PFSK-1 (cell line): ENCODE data around the gene WNK2.

Experiments used
- FOXP2 ChIP-seq: optimal IDR thresholded peaks from 2 replicates; pipeline ENCODE3; 2011; ENCODE audit warnings: borderline replicate concordance, control low read depth, inconsistent platforms; ENCODE audit not compliant: insufficient read depth; ENCODE audit errors: extremely low read length, extremely low read depth
- POLR2AphosphoS5 ChIP-seq: IDR thresholded peaks from 2 replicates; pipeline ENCODE4 v1.6.1; 2012; ENCODE audit warnings: low read depth, mild to moderate bottlenecking, control low read depth, low read length, moderate library complexity
- SIN3A ChIP-seq: IDR thresholded peaks from 2 replicates; pipeline ENCODE4 v1.6.1; 2012; ENCODE audit warnings: mild to moderate bottlenecking, low read length, moderate library complexity, borderline replicate concordance; ENCODE audit not compliant: insufficient read depth
- TAF1 ChIP-seq: IDR thresholded peaks from 2 replicates; pipeline ENCODE4 v1.6.1; 2012; ENCODE audit warnings: low read length, control low read depth, borderline replicate concordance; ENCODE audit not compliant: insufficient read depth
- TF ChIP-seq, protein P1 (sequence below), 2 experiments: IDR thresholded peaks; 2 replicates each; pipeline versions ENCODE4 v1.6.1 to v1.8.0; 2011 to 2012; ENCODE audit warnings: low read depth in 2 of 2, low read length in 2 of 2, control low read depth in 1 of 2, inconsistent platforms in 1 of 2, mild to moderate bottlenecking in 1 of 2, moderate library complexity in 1 of 2; ENCODE audit not compliant: insufficient read depth in 1 of 2

WNK2 gene

DNA sequence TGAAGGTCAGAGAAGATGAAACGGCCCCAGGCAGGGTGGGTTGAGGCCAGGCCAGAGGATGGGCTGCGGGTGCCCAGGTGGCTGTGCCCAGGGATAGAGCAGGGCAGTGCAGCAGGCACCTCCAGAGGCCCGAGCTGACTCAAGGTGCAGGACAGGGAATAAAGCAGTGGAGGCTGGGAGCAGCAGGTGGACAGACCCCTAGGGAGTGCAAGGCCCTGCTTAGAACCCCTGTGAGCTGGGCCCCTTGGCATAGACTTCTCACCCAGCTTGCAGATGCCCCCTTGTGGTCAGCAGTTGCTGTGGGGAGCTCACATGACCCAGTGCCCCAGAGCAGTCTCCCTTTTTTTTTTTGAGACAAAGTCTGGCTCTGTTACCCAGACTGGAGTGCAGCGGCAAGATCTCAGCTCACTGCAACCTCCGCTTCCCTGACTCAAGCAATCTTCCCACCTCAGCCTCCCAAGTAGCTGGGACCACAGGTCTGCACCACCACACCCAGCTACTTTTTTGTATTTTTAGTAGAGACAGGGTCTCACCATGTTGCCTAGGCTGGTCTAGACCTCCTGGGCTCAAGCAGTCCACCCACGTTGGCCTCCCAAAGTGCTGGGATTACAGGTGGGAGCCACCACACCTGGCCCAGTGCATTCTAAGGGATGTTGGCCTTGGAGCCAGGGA, 118.8 kb downstream of the WNK2 start:
- TF ChIP-seq TAF1 (no peak), POLR2AphosphoS5 (no peak), SIN3A (no peak), FOXP2 (no peak)
- TF ChIP-seq, protein P1, sequence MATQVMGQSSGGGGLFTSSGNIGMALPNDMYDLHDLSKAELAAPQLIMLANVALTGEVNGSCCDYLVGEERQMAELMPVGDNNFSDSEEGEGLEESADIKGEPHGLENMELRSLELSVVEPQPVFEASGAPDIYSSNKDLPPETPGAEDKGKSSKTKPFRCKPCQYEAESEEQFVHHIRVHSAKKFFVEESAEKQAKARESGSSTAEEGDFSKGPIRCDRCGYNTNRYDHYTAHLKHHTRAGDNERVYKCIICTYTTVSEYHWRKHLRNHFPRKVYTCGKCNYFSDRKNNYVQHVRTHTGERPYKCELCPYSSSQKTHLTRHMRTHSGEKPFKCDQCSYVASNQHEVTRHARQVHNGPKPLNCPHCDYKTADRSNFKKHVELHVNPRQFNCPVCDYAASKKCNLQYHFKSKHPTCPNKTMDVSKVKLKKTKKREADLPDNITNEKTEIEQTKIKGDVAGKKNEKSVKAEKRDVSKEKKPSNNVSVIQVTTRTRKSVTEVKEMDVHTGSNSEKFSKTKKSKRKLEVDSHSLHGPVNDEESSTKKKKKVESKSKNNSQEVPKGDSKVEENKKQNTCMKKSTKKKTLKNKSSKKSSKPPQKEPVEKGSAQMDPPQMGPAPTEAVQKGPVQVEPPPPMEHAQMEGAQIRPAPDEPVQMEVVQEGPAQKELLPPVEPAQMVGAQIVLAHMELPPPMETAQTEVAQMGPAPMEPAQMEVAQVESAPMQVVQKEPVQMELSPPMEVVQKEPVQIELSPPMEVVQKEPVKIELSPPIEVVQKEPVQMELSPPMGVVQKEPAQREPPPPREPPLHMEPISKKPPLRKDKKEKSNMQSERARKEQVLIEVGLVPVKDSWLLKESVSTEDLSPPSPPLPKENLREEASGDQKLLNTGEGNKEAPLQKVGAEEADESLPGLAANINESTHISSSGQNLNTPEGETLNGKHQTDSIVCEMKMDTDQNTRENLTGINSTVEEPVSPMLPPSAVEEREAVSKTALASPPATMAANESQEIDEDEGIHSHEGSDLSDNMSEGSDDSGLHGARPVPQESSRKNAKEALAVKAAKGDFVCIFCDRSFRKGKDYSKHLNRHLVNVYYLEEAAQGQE (IDR thresholded peaks at IDR 0.05; ENCODE audit: insufficient read depth in 1 of 2, low read depth in 2 of 2, low read length in 2 of 2), result no peak

DNA sequence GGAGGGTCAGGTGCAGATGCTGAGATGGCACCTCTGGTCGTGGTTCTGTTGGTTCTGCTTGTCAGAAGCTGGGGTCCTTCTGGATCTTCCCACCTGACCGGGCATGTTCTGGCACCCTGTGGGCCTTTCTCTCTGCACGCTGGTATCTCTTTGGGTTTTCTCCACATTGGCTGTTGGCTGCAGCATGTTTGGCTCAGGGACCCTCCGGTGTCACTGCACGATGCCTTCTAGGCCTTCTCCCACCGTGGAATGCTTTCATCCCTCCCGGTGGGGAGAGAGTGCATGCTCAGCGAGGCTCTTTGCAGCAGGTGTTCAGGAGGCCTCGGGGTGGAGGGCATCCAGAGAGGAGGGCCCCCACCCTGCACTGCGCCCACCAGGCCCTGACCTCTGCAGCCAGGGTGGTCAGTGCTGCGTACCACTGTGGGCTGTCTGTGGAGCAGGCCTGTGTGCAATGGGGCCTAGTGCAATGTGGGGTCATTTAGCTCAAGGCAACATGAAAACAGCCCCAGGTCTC, 119.4 kb downstream of the WNK2 start:
- TF ChIP-seq FOXP2 (no peak), SIN3A (no peak), POLR2AphosphoS5 (no peak), TAF1 (no peak)
- TF ChIP-seq, protein P1 (IDR thresholded peaks at IDR 0.05; ENCODE audit: insufficient read depth in 1 of 2, low read depth in 2 of 2, low read length in 2 of 2), result no peak

DNA sequence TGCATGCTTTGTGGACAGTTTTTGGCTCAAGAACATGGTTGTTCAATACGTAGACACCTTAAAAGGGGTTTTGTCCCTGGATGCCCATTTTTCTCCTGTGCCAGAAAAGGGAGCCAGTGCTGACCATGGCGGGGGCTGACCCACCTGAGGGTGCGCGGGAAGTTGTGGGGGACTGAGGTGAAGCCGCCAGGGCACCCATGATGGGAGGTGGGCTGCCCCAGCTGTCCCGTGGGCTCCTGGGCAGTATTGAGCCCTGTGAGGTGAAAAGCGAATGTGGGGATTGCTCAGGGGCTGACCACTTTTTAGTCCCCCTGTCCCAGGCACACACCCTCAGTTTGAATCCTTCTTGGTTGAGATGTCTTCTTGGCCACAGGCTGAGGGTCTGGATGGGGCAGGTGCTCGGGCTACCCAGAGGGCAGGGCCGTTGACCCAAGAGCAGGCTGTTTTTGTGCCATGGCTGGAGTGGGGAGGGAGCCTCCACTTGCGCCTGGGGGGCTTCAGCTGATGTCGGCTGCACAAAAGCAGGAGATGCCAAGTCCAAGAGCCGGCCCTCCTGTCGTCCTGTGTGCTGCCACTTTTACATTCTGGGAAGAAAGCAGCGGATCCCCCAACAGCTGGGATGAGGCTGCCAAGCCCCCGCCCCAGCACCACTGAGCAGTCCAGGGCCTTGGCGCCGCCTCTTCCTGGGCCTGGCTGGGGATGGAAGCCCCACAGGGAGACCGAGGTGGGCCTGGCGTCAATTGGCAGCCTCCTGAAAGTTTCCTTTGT, 120.1 kb downstream of the WNK2 start:
- TF ChIP-seq TAF1, result no peak
- no peak for TF ChIP-seq SIN3A
- no peak for TF ChIP-seq POLR2AphosphoS5
- no peak for TF ChIP-seq FOXP2
- TF ChIP-seq, protein P1 (IDR thresholded peaks at IDR 0.05; ENCODE audit: insufficient read depth in 1 of 2, low read depth in 2 of 2, low read length in 2 of 2), result no peak

DNA sequence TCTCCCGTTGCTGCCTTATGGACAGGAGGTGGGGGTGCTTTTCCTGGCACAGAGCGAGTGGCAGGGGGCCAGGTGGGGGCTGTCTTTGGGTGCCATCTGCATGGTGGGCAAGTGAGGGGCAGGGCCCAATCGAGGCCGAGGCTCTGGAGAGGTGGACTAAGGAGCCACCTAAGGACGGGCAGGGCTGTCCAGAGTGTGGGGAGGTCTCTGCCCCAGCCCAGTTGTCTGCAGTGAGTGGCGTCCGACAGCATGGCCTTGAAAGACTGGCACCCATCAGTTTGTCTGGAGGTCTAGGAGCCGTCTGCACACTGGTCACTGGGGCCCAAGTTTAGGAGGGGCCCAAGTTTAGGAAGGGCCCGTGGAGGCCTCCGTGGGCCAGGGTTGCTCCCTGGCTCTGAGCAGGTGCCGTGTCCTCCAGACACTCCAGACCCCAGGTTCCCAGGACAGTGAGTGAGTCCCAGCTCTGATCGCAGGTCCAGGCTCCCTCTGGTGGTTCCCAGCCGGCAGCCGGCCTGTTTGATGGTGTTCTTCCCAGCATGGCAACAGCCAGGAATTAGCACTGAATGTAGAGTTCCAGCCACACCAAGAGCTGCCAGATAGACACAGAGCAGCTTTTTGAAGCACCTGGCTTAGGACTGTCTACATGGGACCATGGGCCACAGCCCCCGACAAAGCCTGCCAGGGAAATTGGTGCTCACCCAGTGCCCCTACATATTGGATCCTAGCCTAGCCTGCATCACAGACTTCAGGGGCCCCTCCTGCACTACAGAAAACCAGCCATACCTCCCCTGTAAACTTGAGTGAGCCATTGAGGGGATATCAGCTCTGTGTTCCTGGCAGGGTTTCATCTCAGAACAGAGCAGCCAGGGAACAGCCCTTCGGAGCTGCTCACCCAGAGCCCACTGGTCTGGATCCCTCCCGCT, 120.9 kb downstream of the WNK2 start:
- TF ChIP-seq, protein P1 (IDR thresholded peaks at IDR 0.05; ENCODE audit: insufficient read depth in 1 of 2, low read depth in 2 of 2, low read length in 2 of 2), result no peak
- TF ChIP-seq FOXP2 (no peak), TAF1 (no peak), POLR2AphosphoS5 (no peak), SIN3A (no peak)
